ENCODE data around the gene CFB.
"Not testable (repeated sequence)": the region's sequence is repeated elsewhere in the genome, so short reads cannot be mapped to it uniquely, and the experiment has no call there.

CFB gene

GRCh38 chr6:31903957-31904356, 41.9 kb upstream of the CFB start:
- H3K27ac ChIP-seq (ENCODE audit: low read depth, low read length): no peak overlapping the region
- no peak overlapping the region for H3K4me3 ChIP-seq (ENCODE audit: low read length)
- H3K27me3 ChIP-seq (ENCODE audit: control insufficient read depth, insufficient read depth, low read length): no peaks in the 10 kb centered on the region
- no peaks in the 10 kb centered on the region for H3K36me3 ChIP-seq (ENCODE audit: control insufficient read depth, insufficient read depth, low read length)
- H3K4me1 ChIP-seq (ENCODE audit: control insufficient read depth, insufficient read depth, low read length): peaks cover 5% of the 10 kb centered on the region
- no peak overlapping the region for H3K9ac ChIP-seq (ENCODE audit: low read length)

- Histone ChIP-seq H3K36me3 (ENCODE audit: control insufficient read depth, insufficient read depth, low read length) (no peaks in the 10 kb centered on the region), H3K4me3 (ENCODE audit: low read length) (no peak overlapping the region), H3K9ac (ENCODE audit: low read length) (no peak overlapping the region), H3K27ac (ENCODE audit: low read depth, low read length) (no peak overlapping the region), H3K4me1 (ENCODE audit: control insufficient read depth, insufficient read depth, low read length) (peaks cover 5% of the 10 kb centered on the region), H3K27me3 (ENCODE audit: control insufficient read depth, insufficient read depth, low read length) (no peaks in the 10 kb centered on the region)
These were observed 40.9 kb upstream of the CFB start for GRCh38 chr6:31905041-31905440.

GRCh38 chr6:31906122-31906521, 39.8 kb upstream of the CFB start:
- Histone ChIP-seq H3K27ac (ENCODE audit: low read depth, low read length) (no peak overlapping the region), H3K36me3 (ENCODE audit: control insufficient read depth, insufficient read depth, low read length) (no peaks in the 10 kb centered on the region), H3K4me3 (ENCODE audit: low read length) (no peak overlapping the region), H3K27me3 (ENCODE audit: control insufficient read depth, insufficient read depth, low read length) (no peaks in the 10 kb centered on the region), H3K9ac (ENCODE audit: low read length) (no peak overlapping the region), H3K4me1 (ENCODE audit: control insufficient read depth, insufficient read depth, low read length) (peaks cover 5% of the 10 kb centered on the region)

- H3K4me1 ChIP-seq (ENCODE audit: control insufficient read depth, insufficient read depth, low read length); H3K27me3 ChIP-seq (ENCODE audit: control insufficient read depth, insufficient read depth, low read length); H3K9ac ChIP-seq (ENCODE audit: low read length); H3K27ac ChIP-seq (ENCODE audit: low read depth, low read length); H3K4me3 ChIP-seq (ENCODE audit: low read length); H3K36me3 ChIP-seq (ENCODE audit: control insufficient read depth, insufficient read depth, low read length): not testable (repeated sequence)
These were observed 39.2 kb upstream of the CFB start for GRCh38 chr6:31906727-31907126.

- Histone ChIP-seq H3K27ac (ENCODE audit: low read depth, low read length) (no peak overlapping the region), H3K4me1 (ENCODE audit: control insufficient read depth, insufficient read depth, low read length) (peaks cover 5% of the 10 kb centered on the region), H3K4me3 (ENCODE audit: low read length) (no peak overlapping the region), H3K27me3 (ENCODE audit: control insufficient read depth, insufficient read depth, low read length) (no peaks in the 10 kb centered on the region), H3K9ac (ENCODE audit: low read length) (no peak overlapping the region), H3K36me3 (ENCODE audit: control insufficient read depth, insufficient read depth, low read length) (no peaks in the 10 kb centered on the region)
These were observed 38.6 kb upstream of the CFB start for GRCh38 chr6:31907158-31907813.

- H3K27me3 ChIP-seq (ENCODE audit: control insufficient read depth, insufficient read depth, low read length); H3K36me3 ChIP-seq (ENCODE audit: control insufficient read depth, insufficient read depth, low read length): not testable (repeated sequence)
These were observed 37.6 kb upstream of the CFB start for GRCh38 chr6:31908255-31908654.

GRCh38 chr6:31908791-31909190, 37.1 kb upstream of the CFB start:
- Histone ChIP-seq H3K4me3 (ENCODE audit: low read length) (no peak overlapping the region), H3K27ac (ENCODE audit: low read depth, low read length) (no peak overlapping the region), H3K27me3 (ENCODE audit: control insufficient read depth, insufficient read depth, low read length) (no peaks in the 10 kb centered on the region), H3K36me3 (ENCODE audit: control insufficient read depth, insufficient read depth, low read length) (no peaks in the 10 kb centered on the region), H3K9ac (ENCODE audit: low read length) (no peak overlapping the region), H3K4me1 (ENCODE audit: control insufficient read depth, insufficient read depth, low read length) (no peaks in the 10 kb centered on the region)

More at GRCh38 chr6:31908255-31908654, 37.6 kb upstream of the CFB start:
- not testable (repeated sequence) for H3K27ac ChIP-seq (ENCODE audit: low read depth, low read length); H3K4me3 ChIP-seq (ENCODE audit: low read length); H3K4me1 ChIP-seq (ENCODE audit: control insufficient read depth, insufficient read depth, low read length); H3K9ac ChIP-seq (ENCODE audit: low read length)

- not testable (repeated sequence) for H3K36me3 ChIP-seq (ENCODE audit: control insufficient read depth, insufficient read depth, low read length); H3K27me3 ChIP-seq (ENCODE audit: control insufficient read depth, insufficient read depth, low read length); H3K4me1 ChIP-seq (ENCODE audit: control insufficient read depth, insufficient read depth, low read length); H3K9ac ChIP-seq (ENCODE audit: low read length); H3K4me3 ChIP-seq (ENCODE audit: low read length); H3K27ac ChIP-seq (ENCODE audit: low read depth, low read length)
These were observed 36.6 kb upstream of the CFB start for GRCh38 chr6:31909298-31909697.

GRCh38 chr6:31911826-31912585, 33.9 kb upstream of the CFB start:
- Histone ChIP-seq H3K4me1 (ENCODE audit: control insufficient read depth, insufficient read depth, low read length) (no peaks in the 10 kb centered on the region), H3K27me3 (ENCODE audit: control insufficient read depth, insufficient read depth, low read length) (no peaks in the 10 kb centered on the region), H3K27ac (ENCODE audit: low read depth, low read length) (no peak overlapping the region), H3K36me3 (ENCODE audit: control insufficient read depth, insufficient read depth, low read length) (no peaks in the 10 kb centered on the region), H3K4me3 (ENCODE audit: low read length) (no peak overlapping the region), H3K9ac (ENCODE audit: low read length) (no peak overlapping the region)

- Histone ChIP-seq H3K27ac (ENCODE audit: low read depth, low read length) (no peak overlapping the region), H3K4me3 (ENCODE audit: low read length) (no peak overlapping the region), H3K9ac (ENCODE audit: low read length) (no peak overlapping the region), H3K36me3 (ENCODE audit: control insufficient read depth, insufficient read depth, low read length) (no peaks in the 10 kb centered on the region), H3K4me1 (ENCODE audit: control insufficient read depth, insufficient read depth, low read length) (no peaks in the 10 kb centered on the region), H3K27me3 (ENCODE audit: control insufficient read depth, insufficient read depth, low read length) (no peaks in the 10 kb centered on the region)
These were observed 30.5 kb upstream of the CFB start for GRCh38 chr6:31915351-31915750.

- Histone ChIP-seq H3K4me1 (ENCODE audit: control insufficient read depth, insufficient read depth, low read length) (no peaks in the 10 kb centered on the region), H3K27me3 (ENCODE audit: control insufficient read depth, insufficient read depth, low read length) (no peaks in the 10 kb centered on the region), H3K27ac (ENCODE audit: low read depth, low read length) (no peak overlapping the region), H3K4me3 (ENCODE audit: low read length) (no peak overlapping the region), H3K36me3 (ENCODE audit: control insufficient read depth, insufficient read depth, low read length) (no peaks in the 10 kb centered on the region), H3K9ac (ENCODE audit: low read length) (no peak overlapping the region)
These were observed 30.1 kb upstream of the CFB start for GRCh38 chr6:31915756-31916155.

GRCh38 chr6:31918069-31918720, 27.7 kb upstream of the CFB start:
- H3K27me3 ChIP-seq (ENCODE audit: control insufficient read depth, insufficient read depth, low read length): no peaks in the 10 kb centered on the region
- no peaks in the 10 kb centered on the region for H3K4me1 ChIP-seq (ENCODE audit: control insufficient read depth, insufficient read depth, low read length)
- H3K4me3 ChIP-seq (ENCODE audit: low read length): no peak overlapping the region
- H3K36me3 ChIP-seq (ENCODE audit: control insufficient read depth, insufficient read depth, low read length): no peaks in the 10 kb centered on the region
- H3K27ac ChIP-seq (ENCODE audit: low read depth, low read length): no peak overlapping the region
- no peak overlapping the region for H3K9ac ChIP-seq (ENCODE audit: low read length)

Data from rectal smooth muscle tissue (tissue), 1 donor.